ENCODE results near the gene KLK13. TPM values are rescaled to one million over a fixed set of nuclear protein-coding genes. Genes with fewer than 3 reads are reported as not detected.
A peak's percentile ranks its signal among the peaks of the same experiment; 100 is the strongest.

KLK13 gene
- total RNA-seq, 4 donors from 2014 or later: 6.6 to 23.5 (median 16.5) TPM

- Histone ChIP-seq H3K4me1 (peaks cover 47% of the 10 kb centered on the region), H3K27me3 (peaks cover 2% of the 10 kb centered on the region), H3K27ac (peak overlapping the region; percentile 24), H3K9me3 (no peaks in the 10 kb centered on the region), H3K4me3 (no peak overlapping the region), H3K36me3 (no peaks in the 10 kb centered on the region)
- TF ChIP-seq CTCF (IDR thresholded peaks at IDR 0.05): no peak
- DNase-seq (ENCODE audit: low spot score in 2 of 2): no peak
- 41% methylated on average over 4 of the region's 4 CpGs for WGBS
These were observed 6.2 kb upstream of the KLK13 start for GRCh38 chr19:51071095-51071405.

- no peak for DNase-seq (ENCODE audit: low spot score in 2 of 2)
- Histone ChIP-seq H3K4me1 (peaks cover 48% of the 10 kb centered on the region), H3K27me3 (peaks cover 8% of the 10 kb centered on the region), H3K9me3 (no peaks in the 10 kb centered on the region), H3K36me3 (no peaks in the 10 kb centered on the region), H3K27ac (peak overlapping the region; percentile 24), H3K4me3 (no peak overlapping the region)
- TF ChIP-seq POLR2AphosphoS5 (IDR thresholded peaks at IDR 0.05) (no peak), POLR2A (IDR thresholded peaks at IDR 0.05) (no peak), EP300 (IDR thresholded peaks at IDR 0.05) (no peak), CTCF (IDR thresholded peaks at IDR 0.05) (no peak)
- 76% methylated on average over 5 of the region's 5 CpGs for WGBS
These were observed 5.6 kb upstream of the KLK13 start for GRCh38 chr19:51070334-51071094.

GRCh38 chr19:51066393-51067186, 1.7 kb upstream of the KLK13 start:
- Histone ChIP-seq H3K4me1 (peaks cover 64% of the 10 kb centered on the region), H3K36me3 (no peaks in the 10 kb centered on the region), H3K27me3 (peaks cover 29% of the 10 kb centered on the region), H3K27ac (no peak overlapping the region), H3K4me3 (no peak overlapping the region), H3K9me3 (no peaks in the 10 kb centered on the region)
- TF ChIP-seq CTCF (IDR thresholded peaks at IDR 0.05): no peak
- TF ChIP-seq POLR2AphosphoS5 (IDR thresholded peaks at IDR 0.05): no peak
- TF ChIP-seq EP300 (IDR thresholded peaks at IDR 0.05): no peak
- TF ChIP-seq POLR2A (IDR thresholded peaks at IDR 0.05): no peak
- WGBS: 60% methylated on average over 7 of the region's 7 CpGs
- no peak for DNase-seq (ENCODE audit: low spot score in 2 of 2)

- H3K36me3 ChIP-seq: no peaks in the 10 kb centered on the region
- DNase-seq (ENCODE audit: low spot score in 2 of 2): no peak
- H3K4me1 ChIP-seq: peaks cover 54% of the 10 kb centered on the region
- 9% methylated on average over 25 of the region's 25 CpGs for WGBS
- peak overlapping the region; percentile 40 for H3K4me3 ChIP-seq
- no peaks in the 10 kb centered on the region for H3K9me3 ChIP-seq
- H3K27ac ChIP-seq: peak overlapping the region; percentile 62
- TF ChIP-seq EP300 (IDR thresholded peaks at IDR 0.05): no peak
- TF ChIP-seq CTCF (IDR thresholded peaks at IDR 0.05): no peak
- TF ChIP-seq POLR2A (IDR thresholded peaks at IDR 0.05): no peak
- TF ChIP-seq POLR2AphosphoS5 (IDR thresholded peaks at IDR 0.05): no peak
- H3K27me3 ChIP-seq: peaks cover 32% of the 10 kb centered on the region
These were observed 499 bp upstream of the KLK13 start for GRCh38 chr19:51065221-51065960.

- DNase-seq (ENCODE audit: low spot score in 2 of 2): no peak
- Histone ChIP-seq H3K4me1 (peaks cover 38% of the 10 kb centered on the region), H3K4me3 (no peak overlapping the region), H3K27me3 (peaks cover 34% of the 10 kb centered on the region), H3K9me3 (no peaks in the 10 kb centered on the region), H3K27ac (peak overlapping the region; percentile 10), H3K36me3 (no peaks in the 10 kb centered on the region)
- no peak for TF ChIP-seq CTCF (IDR thresholded peaks at IDR 0.05)
- TF ChIP-seq POLR2AphosphoS5 (IDR thresholded peaks at IDR 0.05): no peak
- no peak for TF ChIP-seq POLR2A (IDR thresholded peaks at IDR 0.05)
- TF ChIP-seq EP300 (IDR thresholded peaks at IDR 0.05): no peak
- 56% methylated on average over 7 of the region's 7 CpGs for WGBS
These were observed 1.2 kb downstream of the KLK13 start for GRCh38 chr19:51063664-51064063.

All from suprapubic skin (tissue), 4 donors.